Measurements from ENCODE around the gene HMGCS2. TPM values are rescaled to one million over a fixed set of nuclear protein-coding genes. Genes with fewer than 3 reads are reported as not detected.

Gene HMGCS2
- total and polyA plus RNA-seq, 4 donors = 297 to 944 (median 841) TPM

GRCh38 chr1:119764220-119764619, 4.5 kb downstream of the HMGCS2 start:
- Histone ChIP-seq H3K36me3 (ENCODE audit: control insufficient read depth in 4 of 4, insufficient read depth in 3 of 4, low read depth in 1 of 4, low read length in 3 of 4) (peaks cover under 1 to 38% (median 19%) of the 10 kb centered on the region in 4 donors), H3K4me1 (ENCODE audit: control insufficient read depth in 4 of 4, insufficient read depth in 4 of 4, low read length in 3 of 4) (peaks cover 6 to 51% (median 29%) of the 10 kb centered on the region in 4 donors), H3K4me3 (ENCODE audit: low read depth in 1 of 3, low read length in 3 of 3) (no peak overlapping the region), H3K9me3 (ENCODE audit: control insufficient read depth in 4 of 4, low read length in 3 of 4) (no peaks in the 10 kb centered on the region), H3K27me3 (ENCODE audit: control insufficient read depth in 4 of 4, insufficient read depth in 4 of 4, low read length in 3 of 4) (no peaks in the 10 kb centered on the region), H3K9ac (ENCODE audit: low read depth in 1 of 2, low read length in 2 of 2) (peak overlapping the region in 1 of 2 donors; percentile 52), H3K27ac (ENCODE audit: low read depth in 1 of 2, low read length in 2 of 2) (peak overlapping the region; percentile 16 to 54)
- WGBS = 43% methylated on average over 6 of the region's 6 CpGs
- peak in 1 of 2 donors; percentile 18 for TF ChIP-seq HNF4A (conservative IDR thresholded peaks at IDR 0.05)
- TF ChIP-seq ZBTB33 (IDR thresholded peaks at IDR 0.05) = no peak
- TF ChIP-seq RXRA (IDR thresholded peaks at IDR 0.05) = no peak
- no peak for TF ChIP-seq ATF3 (IDR thresholded peaks at IDR 0.05)
- no peak for TF ChIP-seq HNF4G (IDR thresholded peaks at IDR 0.05)
- no peak for TF ChIP-seq MAX (IDR thresholded peaks at IDR 0.05)
- no peak for TF ChIP-seq REST (IDR thresholded peaks at IDR 0.05)
- no peak for TF ChIP-seq NR2F2 (IDR thresholded peaks at IDR 0.05)
- no peak for TF ChIP-seq TAF1 (conservative IDR thresholded peaks at IDR 0.05)
- TF ChIP-seq YY1 (IDR thresholded peaks at IDR 0.05) = no peak
- no peak for TF ChIP-seq FOXA2 (IDR thresholded peaks at IDR 0.05)
- TF ChIP-seq SP1 (IDR thresholded peaks at IDR 0.05) = peak; percentile 10
- no peak for TF ChIP-seq RAD21 (IDR thresholded peaks at IDR 0.05)
- no peak for DNase-seq (ENCODE audit: low spot score)

GRCh38 chr1:119762953-119763352, 5.8 kb downstream of the HMGCS2 start:
- Histone ChIP-seq H3K4me3 (ENCODE audit: low read depth in 1 of 3, low read length in 3 of 3) (no peak overlapping the region), H3K9me3 (ENCODE audit: control insufficient read depth in 4 of 4, low read length in 3 of 4) (no peaks in the 10 kb centered on the region), H3K36me3 (ENCODE audit: control insufficient read depth in 4 of 4, insufficient read depth in 3 of 4, low read depth in 1 of 4, low read length in 3 of 4) (peaks cover 3 to 49% (median 28%) of the 10 kb centered on the region in 4 donors), H3K27me3 (ENCODE audit: control insufficient read depth in 4 of 4, insufficient read depth in 4 of 4, low read length in 3 of 4) (no peaks in the 10 kb centered on the region), H3K9ac (ENCODE audit: low read depth in 1 of 2, low read length in 2 of 2) (peak overlapping the region in 1 of 2 donors; percentile 54), H3K4me1 (ENCODE audit: control insufficient read depth in 4 of 4, insufficient read depth in 4 of 4, low read length in 3 of 4) (peaks cover 6 to 46% (median 25%) of the 10 kb centered on the region in 4 donors), H3K27ac (ENCODE audit: low read depth in 1 of 2, low read length in 2 of 2) (peak overlapping the region; percentile 16 to 54)
- WGBS = 36% methylated on average over 1 of the region's 1 CpG
- DNase-seq (ENCODE audit: low spot score) = no peak
- no peak for TF ChIP-seq FOXA1 (IDR thresholded peaks at IDR 0.05)
- TF ChIP-seq CTCF (IDR thresholded peaks at IDR 0.05; ENCODE audit: low read depth, low read length, missing input control) = no peak
- peak; percentile 68 to 78 for TF ChIP-seq RXRA (IDR thresholded peaks at IDR 0.05)
- no peak for TF ChIP-seq ZBTB33 (IDR thresholded peaks at IDR 0.05)
- TF ChIP-seq NR2F2 (IDR thresholded peaks at IDR 0.05) = no peak
- peak; percentile 11 for TF ChIP-seq YY1 (IDR thresholded peaks at IDR 0.05)
- TF ChIP-seq HNF4A (conservative IDR thresholded peaks at IDR 0.05) = peak; percentile 20 to 47
- no peak for TF ChIP-seq JUND (IDR thresholded peaks at IDR 0.05)
